B cell (primary cell): ENCODE results near the gene SLC1A4. TPM values are rescaled to one million over a fixed set of nuclear protein-coding genes. Genes with fewer than 3 reads are reported as not detected.

Experiments
- ATAC-seq: fragments of 200-7000 bp; cut with Tn5 transposase; one replicate; pipeline ENCODE4 v1.10.0; 2021; ENCODE audit warnings: low read depth, mild to moderate bottlenecking, moderate number of reproducible peaks, moderate library complexity
- CTCF ChIA-PET: fragments of 350-600 bp; sonication (Branson Sonifier 250); formaldehyde crosslinking; loops from one replicate; lab custom pipeline; 2021; ENCODE audit warnings: antibody characterized with exemption, inconsistent platforms; lab: Charles Lee
- POLR2A ChIA-PET: fragments of 350-600 bp; sonication (Branson Sonifier 250); formaldehyde crosslinking; loops from one replicate; lab custom pipeline; 2021; ENCODE audit warnings: antibody characterized with exemption; lab: Charles Lee
- DNase-seq: peaks from one replicate; pipeline ENCODE4 v3.0.0; 2013
- H2AFZ ChIP-seq: 2 replicates; pipeline ENCODE4 v1.6.1; 2012; ENCODE audit warnings: mild to moderate bottlenecking, low read depth, low read length; ENCODE audit not compliant: insufficient read depth, poor library complexity, severe bottlenecking
- H3K27ac ChIP-seq, 2 donors: 1 replicate in 1 of 2; 2 replicates in 1 of 2; pipeline ENCODE4 v1.5.1; 2012 to 2013; ENCODE audit warnings: low read length in 2 of 2, mild to moderate bottlenecking in 2 of 2, moderate library complexity in 1 of 2
- H3K27me3 ChIP-seq, 4 experiments: fragments of 200-600 bp in 1 of 4; sonication (generic) in 1 of 4; replicated peaks in 1 of 4; 1 replicate in 2 of 4; 2 replicates in 2 of 4; pipeline versions ENCODE4 v1.6.1 to v1.7.0; 2013 to 2016; ENCODE audit warnings: low read length in 3 of 4, mild to moderate bottlenecking in 2 of 4, mixed read lengths in 1 of 4, moderate library complexity in 1 of 4; ENCODE audit not compliant: insufficient read depth in 4 of 4, control insufficient read depth in 3 of 4; ENCODE audit errors: control extremely low read depth in 1 of 4
- H3K36me3 ChIP-seq, 2 experiments: replicated peaks in 1 of 2; 1 replicate in 1 of 2; 2 replicates in 1 of 2; pipeline versions ENCODE4 v1.6.1 to v1.7.1; 2013; ENCODE audit warnings: low read length in 1 of 2; ENCODE audit not compliant: insufficient read depth in 2 of 2, control insufficient read depth in 1 of 2; ENCODE audit errors: control extremely low read depth in 1 of 2, extremely low read depth in 1 of 2
- H3K4me1 ChIP-seq, 2 donors: fragments of 200-600 bp in 1 of 2; sonication (generic) in 1 of 2; 1 replicate in 1 of 2; 2 replicates in 1 of 2; pipeline versions ENCODE4 v1.5.1 to v1.6.1; 2013 to 2017; ENCODE audit warnings: low read length in 2 of 2; ENCODE audit not compliant: control insufficient read depth in 2 of 2, insufficient read depth in 2 of 2
- H3K4me2 ChIP-seq: replicated peaks from 2 replicates; pipeline ENCODE3; 2012; ENCODE audit warnings: mild to moderate bottlenecking, low read depth, low read length; ENCODE audit not compliant: poor library complexity, severe bottlenecking
- H3K4me3 ChIP-seq, 5 experiments: fragments of 200-600 bp in 1 of 5; sonication (generic) in 1 of 5; 1 replicate in 3 of 5; 2 replicates in 2 of 5; pipeline versions ENCODE4 v1.5.1 to v1.7.0; 2011 to 2016; ENCODE audit warnings: low read length in 4 of 5, mild to moderate bottlenecking in 4 of 5, low read depth in 2 of 5, control low read depth in 1 of 5, moderate library complexity in 1 of 5; ENCODE audit not compliant: insufficient read depth in 1 of 5; ENCODE audit errors: control extremely low read depth in 1 of 5, extremely low read depth in 1 of 5
- H3K79me2 ChIP-seq: fragments of 200-600 bp; sonication (generic); one replicate; pipeline ENCODE4 v1.6.0; 2016; ENCODE audit warnings: low read length; ENCODE audit not compliant: control insufficient read depth, insufficient read depth
- H3K9ac ChIP-seq: fragments of 200-600 bp; sonication (generic); 2 replicates; pipeline ENCODE4 v1.6.1; 2017; ENCODE audit warnings: mild to moderate bottlenecking, low read length, moderate library complexity
- H3K9me3 ChIP-seq, 3 donors: one replicate each; pipeline versions ENCODE4 v1.6.1 to v1.7.1; 2013; ENCODE audit warnings: low read length in 2 of 3; ENCODE audit not compliant: control insufficient read depth in 2 of 3, insufficient read depth in 1 of 3; ENCODE audit errors: control extremely low read depth in 1 of 3
- H4K20me1 ChIP-seq: 2 replicates; pipeline ENCODE4 v1.6.0; 2012; ENCODE audit warnings: mild to moderate bottlenecking, low read length; ENCODE audit not compliant: insufficient read depth, control insufficient read depth, poor library complexity, severe bottlenecking
- H3K27ac Mint-ChIP-seq: one replicate; pipeline ENCODE4 v1.8.0; 2021; ENCODE audit warnings: mixed read lengths
- H3K27me3 Mint-ChIP-seq: one replicate; pipeline ENCODE4 v1.8.0; 2021; ENCODE audit warnings: mixed read lengths
- H3K4me1 Mint-ChIP-seq: one replicate; pipeline ENCODE4 v1.8.0; 2021; ENCODE audit warnings: mixed read lengths
- H3K4me3 Mint-ChIP-seq: one replicate; pipeline ENCODE4 v1.8.0; 2021; ENCODE audit warnings: mixed read lengths
- H3K9me3 Mint-ChIP-seq: one replicate; pipeline ENCODE4 v1.8.0; 2022; ENCODE audit warnings: mixed read lengths; ENCODE audit not compliant: insufficient read depth
- CTCF ChIP-seq: fragments of 200-600 bp; IDR thresholded peaks from one replicate; pipeline ENCODE4 v1.8.0; 2022; ENCODE audit warnings: antibody characterized with exemption, mild to moderate bottlenecking
- EZH2 ChIP-seq: IDR thresholded peaks from 2 replicates; pipeline ENCODE4 v1.6.1; 2012; ENCODE audit warnings: borderline replicate concordance, low read depth, mild to moderate bottlenecking, moderate library complexity, low read length; ENCODE audit not compliant: insufficient read depth, poor library complexity, severe bottlenecking
- whole genome bisulfite sequencing: methylation state at CpG from one replicate; pipeline ENCODE4 v1.1.5; 2013; ENCODE audit warnings: missing lambda C conversion rate; ENCODE audit not compliant: insufficient coverage; 5-methylcytosine and 5-hydroxymethylcytosine counted together
- intact Hi-C: fragments of 100-400 bp; cut with micrococcal nuclease; formaldehyde crosslinking; loops from one replicate; pipeline ENCODE4 v1.10.0; 2022
- polyA plus RNA-seq: library from polyadenylated mRNA; depleted of rRNA; stranded (reverse); fragments of >200 nt; gene quantifications from 2 replicates; pipeline ENCODE4 v1.2.3, GENCODE V29; 2012
- total RNA-seq, 2 donors: library from RNA; stranded (reverse); fragments of 120-200 nt in 1 of 2; gene quantifications; 1 replicate in 1 of 2; 2 replicates in 1 of 2; pipeline versions ENCODE4 v1.2.3 to v1.2.4, GENCODE V29; 2013 to 2022

The SLC1A4 gene
- total and polyA plus RNA-seq, 2 donors (not counting 1 experiment from before 2014, with no cell fraction given) = 1.7 to 15.7 TPM

GRCh38 chr2:64963719-64964118 is 25.5 kb upstream of the SLC1A4 start:
- H3K27me3 ChIP-seq = no peaks in the 10 kb centered on the region
- H3K27ac ChIP-seq = no peak overlapping the region
- no peaks in the 10 kb centered on the region for H4K20me1 ChIP-seq
- ATAC-seq (no peak), DNase-seq (no peak)
- no peak overlapping the region for H2AFZ ChIP-seq
- Mint-ChIP-seq H3K27me3 (no peaks in the 10 kb centered on the region), H3K27ac (no peak overlapping the region), H3K4me3 (no peak overlapping the region), H3K4me1 (no peaks in the 10 kb centered on the region), H3K9me3 (no peaks in the 10 kb centered on the region)
- H3K9me3 ChIP-seq = no peaks in the 10 kb centered on the region
- no peaks in the 10 kb centered on the region for H3K36me3 ChIP-seq
- H3K9ac ChIP-seq = no peak overlapping the region
- 94% methylated on average over 1 of the region's 1 CpG for WGBS
- ChIA-PET CTCF (interaction anchor here (0.5 to 1.3 kb wide), 3 partner anchors 46 to 740 kb away, joined by 3 read pairs; no protein-coding TSS in a partner anchor), POLR2A (interaction anchor here (0.8 kb wide), 1 partner anchor 77 kb away, joined by 4 read pairs; no protein-coding TSS in a partner anchor)
- H3K4me3 ChIP-seq = no peak overlapping the region
- no peaks in the 10 kb centered on the region for H3K4me1 ChIP-seq
- intact Hi-C loops = no loop called here
- H3K79me2 ChIP-seq = no peaks in the 10 kb centered on the region
- no peak overlapping the region for H3K4me2 ChIP-seq
- TF ChIP-seq CTCF = no peak
- TF ChIP-seq EZH2 = no peak

GRCh38 chr2:64966017-64966416 is 23.2 kb upstream of the SLC1A4 start:
- intact Hi-C loops = no loop called here
- Histone ChIP-seq H3K9ac (no peak overlapping the region), H3K4me2 (no peak overlapping the region), H3K27ac (no peak overlapping the region), H3K79me2 (no peaks in the 10 kb centered on the region), H3K36me3 (peaks cover 0 to 3% of the 10 kb centered on the region in 2 experiments), H3K4me3 (no peak overlapping the region), H2AFZ (no peak overlapping the region), H4K20me1 (no peaks in the 10 kb centered on the region), H3K27me3 (no peaks in the 10 kb centered on the region), H3K9me3 (no peaks in the 10 kb centered on the region), H3K4me1 (no peaks in the 10 kb centered on the region)
- ATAC-seq (no peak), DNase-seq (no peak)
- Mint-ChIP-seq H3K27me3 (no peaks in the 10 kb centered on the region), H3K4me3 (no peak overlapping the region), H3K27ac (no peak overlapping the region), H3K9me3 (no peaks in the 10 kb centered on the region), H3K4me1 (peaks cover 5% of the 10 kb centered on the region)
- POLR2A ChIA-PET = interaction anchor here (0.6 to 0.7 kb wide), 2 partner anchors 9 to 27 kb away, joined by 3 to 4 read pairs; no protein-coding TSS in a partner anchor
- CTCF ChIA-PET = interaction anchor here (1.0 to 1.4 kb wide), 3 partner anchors 12 to 52 kb away, joined by 3 to 4 read pairs (median 3); no protein-coding TSS in a partner anchor
- 100% methylated on average over 4 of the region's 4 CpGs for WGBS
- TF ChIP-seq EZH2 = no peak
- TF ChIP-seq CTCF = no peak
